Neural cell (in vitro differentiated cells): ENCODE results near the gene MAML3. TPM values are rescaled to one million over a fixed set of nuclear protein-coding genes. Genes with fewer than 3 reads are reported as not detected.

Experiments used
- H2AFZ ChIP-seq: fragments of 200-600, 300-800 bp; sonication (generic), shearing (Covaris generic); 2 replicates; pipeline ENCODE4 v1.6.0; 2014; ENCODE audit warnings: low read depth, mild to moderate bottlenecking, antibody characterized with exemption, low read length, moderate library complexity
- H3F3A ChIP-seq: fragments of 200-600 bp; shearing (Covaris generic); 2 replicates; pipeline ENCODE4 v1.6.1; 2016; ENCODE audit warnings: mild to moderate bottlenecking, moderate library complexity, mixed read lengths, antibody characterized with exemption, low read length; ENCODE audit not compliant: insufficient read depth, poor library complexity, severe bottlenecking
- H3K27ac ChIP-seq: fragments of 200-600, 300-800 bp; sonication (generic), shearing (Covaris generic); 2 replicates; pipeline ENCODE4 v1.5.1; 2014; ENCODE audit warnings: mild to moderate bottlenecking, low read length, moderate library complexity
- H3K27me3 ChIP-seq: fragments of 300-800, 200-600 bp; sonication (generic), shearing (Covaris generic); 2 replicates; pipeline ENCODE4 v1.6.0; 2014; ENCODE audit warnings: mild to moderate bottlenecking, low read depth, low read length, moderate library complexity; ENCODE audit not compliant: insufficient read depth
- H3K36me3 ChIP-seq: fragments of 300-800, 200-600 bp; sonication (generic), shearing (Covaris generic); 2 replicates; pipeline ENCODE4 v1.5.1; 2014; ENCODE audit warnings: mild to moderate bottlenecking, antibody characterized with exemption, low read length, moderate library complexity; ENCODE audit not compliant: insufficient read depth
- H3K4me2 ChIP-seq: fragments of 300-800, 200-600 bp; sonication (generic), shearing (Covaris generic); 2 replicates; pipeline ENCODE4 v1.6.0; 2014; ENCODE audit warnings: mild to moderate bottlenecking, low read length
- H3K4me3 ChIP-seq: fragments of 300-800, 200-600 bp; sonication (generic), shearing (Covaris generic); 2 replicates; pipeline ENCODE4 v1.5.1; 2014; ENCODE audit warnings: mild to moderate bottlenecking, low read length, moderate library complexity
- H3K79me2 ChIP-seq: fragments of 200-600 bp; shearing (Covaris generic); replicated peaks from 2 replicates; pipeline ENCODE4 v1.6.0; 2014; ENCODE audit warnings: mild to moderate bottlenecking, low read length, moderate library complexity; ENCODE audit not compliant: insufficient read depth
- H3K9ac ChIP-seq: fragments of 300-800, 200-600 bp; sonication (generic), shearing (Covaris generic); 2 replicates; pipeline ENCODE4 v1.6.1; 2016; ENCODE audit warnings: mild to moderate bottlenecking, low read length, mixed read lengths
- H3K9me2 ChIP-seq: fragments of 200-600 bp; shearing (Covaris generic); 2 replicates; pipeline ENCODE4 v1.6.1; 2016; ENCODE audit warnings: mild to moderate bottlenecking, low read length, mixed read lengths; ENCODE audit not compliant: insufficient read depth
- H3K9me3 ChIP-seq: fragments of 200-600, 300-800 bp; sonication (generic), shearing (Covaris generic); 2 replicates; pipeline ENCODE4 v1.6.1; 2016; ENCODE audit warnings: mild to moderate bottlenecking, mixed run types, low read length, moderate library complexity, mixed read lengths
- H4K20me1 ChIP-seq: fragments of 200-600 bp; shearing (Covaris generic); 2 replicates; pipeline ENCODE4 v1.6.1; 2016; ENCODE audit warnings: mild to moderate bottlenecking, mixed run types; ENCODE audit not compliant: insufficient read depth
- EP300 ChIP-seq: fragments of 450-650 bp; conservative IDR thresholded peaks from 2 replicates; pipeline ENCODE4 v1.6.1; 2014; ENCODE audit warnings: antibody characterized with exemption, mild to moderate bottlenecking, moderate library complexity; ENCODE audit not compliant: poor library complexity, severe bottlenecking
- EZH2 ChIP-seq: fragments of 200-600, 300-800 bp; shearing (Covaris generic), sonication (generic); IDR thresholded peaks from 2 replicates; pipeline ENCODE4 v1.6.1; 2014; ENCODE audit warnings: antibody characterized with exemption, low read length, borderline replicate concordance, mild to moderate bottlenecking; ENCODE audit not compliant: insufficient read depth, poor library complexity, severe bottlenecking
- MXI1 ChIP-seq: fragments of 450-650 bp; conservative IDR thresholded peaks from 2 replicates; pipeline ENCODE4 v1.6.1; 2014; ENCODE audit warnings: antibody characterized with exemption, mild to moderate bottlenecking; ENCODE audit not compliant: poor library complexity, severe bottlenecking
- POLR2AphosphoS5 ChIP-seq: IDR thresholded peaks from 2 replicates; pipeline ENCODE4 v1.6.1; 2012
- RAD21 ChIP-seq: fragments of 450-650 bp; conservative IDR thresholded peaks from 2 replicates; pipeline ENCODE4 v1.6.1; 2014; ENCODE audit warnings: antibody characterized with exemption, mild to moderate bottlenecking, moderate library complexity
- SMC3 ChIP-seq: fragments of 450-650 bp; conservative IDR thresholded peaks from 2 replicates; pipeline ENCODE4 v1.6.1; 2014; ENCODE audit warnings: antibody characterized with exemption, mild to moderate bottlenecking, moderate library complexity; ENCODE audit not compliant: poor library complexity
- TAF1 ChIP-seq: IDR thresholded peaks from 2 replicates; pipeline ENCODE4 v1.6.1; 2012; ENCODE audit warnings: low read depth
- polyA plus RNA-seq: library from polyadenylated mRNA; depleted of rRNA; stranded (reverse); fragments of >200 nt; gene quantifications from 2 replicates; pipeline ENCODE4 v1.2.3, GENCODE V29; 2014
- TF ChIP-seq, protein P1 (sequence below): IDR thresholded peaks from 2 replicates; pipeline ENCODE4 v1.6.1; 2012; ENCODE audit warnings: borderline replicate concordance
- TF ChIP-seq, protein P2 (sequence below): fragments of 450-650 bp; IDR thresholded peaks from 2 replicates; pipeline ENCODE4 v1.5.1; 2014; ENCODE audit warnings: antibody characterized with exemption, mild to moderate bottlenecking, moderate library complexity; ENCODE audit not compliant: poor library complexity, severe bottlenecking

Gene MAML3
- polyA plus RNA-seq, 1 donor from 2014 or later, result 10.2 TPM

DNA sequence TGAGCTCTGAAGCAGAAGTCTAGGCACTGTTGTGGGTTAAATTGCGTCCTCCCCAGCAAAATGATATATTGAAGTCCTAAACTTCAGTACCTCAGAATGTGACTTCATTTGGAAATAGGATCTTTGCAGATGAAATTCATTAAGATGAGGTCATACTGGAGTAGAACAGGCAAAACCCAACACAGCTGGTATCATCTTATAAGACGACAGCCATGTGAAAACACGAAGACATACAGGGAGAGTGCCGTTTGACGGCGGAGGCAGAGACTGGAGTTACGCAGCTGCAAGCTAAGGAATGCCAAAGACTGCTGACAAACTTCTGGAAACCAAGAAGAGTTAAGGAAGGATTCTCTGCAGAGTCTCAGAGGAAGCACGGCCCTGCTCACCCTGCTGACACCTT lies 241.5 kb downstream of the MAML3 start:
- no peak overlapping the region for H3K9ac ChIP-seq
- no peak overlapping the region for H3K27ac ChIP-seq
- TF ChIP-seq, protein P1, sequence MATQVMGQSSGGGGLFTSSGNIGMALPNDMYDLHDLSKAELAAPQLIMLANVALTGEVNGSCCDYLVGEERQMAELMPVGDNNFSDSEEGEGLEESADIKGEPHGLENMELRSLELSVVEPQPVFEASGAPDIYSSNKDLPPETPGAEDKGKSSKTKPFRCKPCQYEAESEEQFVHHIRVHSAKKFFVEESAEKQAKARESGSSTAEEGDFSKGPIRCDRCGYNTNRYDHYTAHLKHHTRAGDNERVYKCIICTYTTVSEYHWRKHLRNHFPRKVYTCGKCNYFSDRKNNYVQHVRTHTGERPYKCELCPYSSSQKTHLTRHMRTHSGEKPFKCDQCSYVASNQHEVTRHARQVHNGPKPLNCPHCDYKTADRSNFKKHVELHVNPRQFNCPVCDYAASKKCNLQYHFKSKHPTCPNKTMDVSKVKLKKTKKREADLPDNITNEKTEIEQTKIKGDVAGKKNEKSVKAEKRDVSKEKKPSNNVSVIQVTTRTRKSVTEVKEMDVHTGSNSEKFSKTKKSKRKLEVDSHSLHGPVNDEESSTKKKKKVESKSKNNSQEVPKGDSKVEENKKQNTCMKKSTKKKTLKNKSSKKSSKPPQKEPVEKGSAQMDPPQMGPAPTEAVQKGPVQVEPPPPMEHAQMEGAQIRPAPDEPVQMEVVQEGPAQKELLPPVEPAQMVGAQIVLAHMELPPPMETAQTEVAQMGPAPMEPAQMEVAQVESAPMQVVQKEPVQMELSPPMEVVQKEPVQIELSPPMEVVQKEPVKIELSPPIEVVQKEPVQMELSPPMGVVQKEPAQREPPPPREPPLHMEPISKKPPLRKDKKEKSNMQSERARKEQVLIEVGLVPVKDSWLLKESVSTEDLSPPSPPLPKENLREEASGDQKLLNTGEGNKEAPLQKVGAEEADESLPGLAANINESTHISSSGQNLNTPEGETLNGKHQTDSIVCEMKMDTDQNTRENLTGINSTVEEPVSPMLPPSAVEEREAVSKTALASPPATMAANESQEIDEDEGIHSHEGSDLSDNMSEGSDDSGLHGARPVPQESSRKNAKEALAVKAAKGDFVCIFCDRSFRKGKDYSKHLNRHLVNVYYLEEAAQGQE, result no peak
- TF ChIP-seq RAD21 (no peak), TAF1 (no peak), EP300 (no peak), POLR2AphosphoS5 (no peak), SMC3 (no peak), MXI1 (no peak), EZH2 (no peak)
- TF ChIP-seq, protein P2, sequence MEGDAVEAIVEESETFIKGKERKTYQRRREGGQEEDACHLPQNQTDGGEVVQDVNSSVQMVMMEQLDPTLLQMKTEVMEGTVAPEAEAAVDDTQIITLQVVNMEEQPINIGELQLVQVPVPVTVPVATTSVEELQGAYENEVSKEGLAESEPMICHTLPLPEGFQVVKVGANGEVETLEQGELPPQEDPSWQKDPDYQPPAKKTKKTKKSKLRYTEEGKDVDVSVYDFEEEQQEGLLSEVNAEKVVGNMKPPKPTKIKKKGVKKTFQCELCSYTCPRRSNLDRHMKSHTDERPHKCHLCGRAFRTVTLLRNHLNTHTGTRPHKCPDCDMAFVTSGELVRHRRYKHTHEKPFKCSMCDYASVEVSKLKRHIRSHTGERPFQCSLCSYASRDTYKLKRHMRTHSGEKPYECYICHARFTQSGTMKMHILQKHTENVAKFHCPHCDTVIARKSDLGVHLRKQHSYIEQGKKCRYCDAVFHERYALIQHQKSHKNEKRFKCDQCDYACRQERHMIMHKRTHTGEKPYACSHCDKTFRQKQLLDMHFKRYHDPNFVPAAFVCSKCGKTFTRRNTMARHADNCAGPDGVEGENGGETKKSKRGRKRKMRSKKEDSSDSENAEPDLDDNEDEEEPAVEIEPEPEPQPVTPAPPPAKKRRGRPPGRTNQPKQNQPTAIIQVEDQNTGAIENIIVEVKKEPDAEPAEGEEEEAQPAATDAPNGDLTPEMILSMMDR, result no peak
- no peaks in the 10 kb centered on the region for H3K9me3 ChIP-seq
- H4K20me1 ChIP-seq, result no peaks in the 10 kb centered on the region
- no peak overlapping the region for H3K4me3 ChIP-seq
- no peaks in the 10 kb centered on the region for H3K9me2 ChIP-seq
- H3K4me2 ChIP-seq, result no peak overlapping the region
- H3K36me3 ChIP-seq, result no peaks in the 10 kb centered on the region
- H3K27me3 ChIP-seq, result no peaks in the 10 kb centered on the region
- no peaks in the 10 kb centered on the region for H3F3A ChIP-seq
- H3K79me2 ChIP-seq, result no peaks in the 10 kb centered on the region
- no peak overlapping the region for H2AFZ ChIP-seq

DNA sequence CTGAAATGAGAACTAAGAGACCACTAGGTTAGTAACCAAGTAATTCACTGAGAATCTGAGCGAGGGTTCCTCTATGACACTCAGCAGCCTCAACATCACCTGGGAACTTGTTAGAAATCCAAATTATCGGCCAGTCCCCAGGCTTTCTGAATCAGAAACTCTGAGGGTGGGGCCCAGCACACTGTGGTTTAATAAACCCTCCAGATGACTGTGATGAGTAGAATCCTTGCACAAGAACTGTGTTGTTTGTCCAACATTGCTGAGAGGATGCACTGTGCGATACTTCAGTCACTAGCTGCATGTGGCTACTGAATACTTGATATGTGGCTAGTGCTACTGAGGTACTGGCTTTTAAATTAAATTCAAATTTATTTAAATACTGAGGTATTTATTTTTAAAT lies 243.9 kb downstream of the MAML3 start:
- H3K9ac ChIP-seq, result no peak overlapping the region
- no peaks in the 10 kb centered on the region for H3K36me3 ChIP-seq
- H3K4me2 ChIP-seq, result no peak overlapping the region
- no peaks in the 10 kb centered on the region for H4K20me1 ChIP-seq
- H3K27me3 ChIP-seq, result no peaks in the 10 kb centered on the region
- H3K9me3 ChIP-seq, result no peaks in the 10 kb centered on the region
- no peak overlapping the region for H3K4me3 ChIP-seq
- H2AFZ ChIP-seq, result no peak overlapping the region
- H3F3A ChIP-seq, result no peaks in the 10 kb centered on the region
- H3K27ac ChIP-seq, result no peak overlapping the region
- no peak for TF ChIP-seq EP300
- TF ChIP-seq POLR2AphosphoS5, result no peak
- TF ChIP-seq MXI1, result no peak
- TF ChIP-seq SMC3, result no peak
- TF ChIP-seq TAF1, result no peak
- TF ChIP-seq, protein P1, result no peak
- no peak for TF ChIP-seq EZH2
- TF ChIP-seq RAD21, result no peak
- TF ChIP-seq, protein P2, result no peak
- no peaks in the 10 kb centered on the region for H3K79me2 ChIP-seq
- no peaks in the 10 kb centered on the region for H3K9me2 ChIP-seq
